SK-N-SH (cell line): ENCODE results near the gene TMED1. TPM values are rescaled to one million over a fixed set of nuclear protein-coding genes. Genes with fewer than 3 reads are reported as not detected.
A peak's percentile ranks its signal among the peaks of the same experiment; 100 is the strongest.

Experiments used
- CTCF ChIA-PET: fragments of 300-600, 350-600 bp; formaldehyde crosslinking; extraction: SDS; loops from one replicate; lab custom pipeline; 2021; lab: Yijun Ruan, JAX
- POLR2A ChIA-PET: fragments of 350-600 bp; sonication (Branson Sonifier 250); formaldehyde crosslinking; extraction: SDS; loops from one replicate; lab custom pipeline; 2020; ENCODE audit warnings: antibody characterized with exemption, inconsistent platforms; lab: Yijun Ruan, JAX
- DNase-seq: peaks from one replicate; pipeline ENCODE4 v3.0.0; 2012
- H2AFZ ChIP-seq: fragments of 200-600 bp; sonication (generic); 2 replicates; pipeline ENCODE4 v1.8.1; 2016; ENCODE audit warnings: antibody characterized with exemption, mild to moderate bottlenecking, low read depth
- H3F3A ChIP-seq: fragments of 200-600 bp; sonication (generic); replicated peaks from 2 replicates; pipeline ENCODE3; 2016; ENCODE audit warnings: antibody characterized with exemption, mild to moderate bottlenecking; ENCODE audit not compliant: insufficient read depth
- H3K27ac ChIP-seq, 2 experiments: fragments of 200-500 bp in 1 of 2; fragments of 200-600 bp in 1 of 2; sonication (Bioruptor generic) in 1 of 2; sonication (generic), shearing (Covaris generic) in 1 of 2; 2 replicates each; pipeline versions ENCODE4 v1.5.1 to v1.6.1; 2014 to 2016; ENCODE audit warnings: low read depth in 2 of 2, inconsistent platforms in 1 of 2, low read length in 1 of 2, mild to moderate bottlenecking in 1 of 2, mixed read lengths in 1 of 2
- H3K27me3 ChIP-seq: fragments of 200-600 bp; sonication (generic), shearing (Covaris generic); 2 replicates; pipeline ENCODE4 v1.6.1; 2016; ENCODE audit warnings: mixed run types; ENCODE audit not compliant: insufficient read depth
- H3K36me3 ChIP-seq, 2 experiments: fragments of 200-500 bp in 1 of 2; fragments of 200-600 bp in 1 of 2; sonication (Bioruptor generic) in 1 of 2; sonication (generic) in 1 of 2; replicated peaks in 1 of 2; 2 replicates each; pipeline versions ENCODE3 to v1.5.1; 2014 to 2016; ENCODE audit warnings: low read length in 1 of 2, mild to moderate bottlenecking in 1 of 2; ENCODE audit not compliant: insufficient read depth in 2 of 2, control insufficient read depth in 1 of 2
- H3K4me1 ChIP-seq, 2 experiments: fragments of 200-500 bp in 1 of 2; fragments of 200-600 bp in 1 of 2; sonication (Bioruptor generic) in 1 of 2; sonication (generic), shearing (Covaris generic) in 1 of 2; 2 replicates each; pipeline versions ENCODE4 v1.5.1 to v1.6.1; 2014 to 2016; ENCODE audit warnings: low read depth in 1 of 2, low read length in 1 of 2, mixed run types in 1 of 2; ENCODE audit not compliant: insufficient read depth in 2 of 2, control insufficient read depth in 1 of 2
- H3K4me2 ChIP-seq: fragments of 200-600 bp; sonication (generic), shearing (Covaris generic); 2 replicates; pipeline ENCODE4 v1.6.1; 2017; ENCODE audit warnings: mixed run types
- H3K4me3 ChIP-seq, 2 experiments: fragments of 200-500 bp in 1 of 2; fragments of 200-600 bp in 1 of 2; sonication (Bioruptor generic) in 1 of 2; sonication (generic), shearing (Covaris generic) in 1 of 2; 2 replicates each; pipeline versions ENCODE4 v1.5.1 to v1.8.1; 2014 to 2016; ENCODE audit warnings: low read depth in 2 of 2, inconsistent platforms in 1 of 2, low read length in 1 of 2, mild to moderate bottlenecking in 1 of 2, mixed read lengths in 1 of 2, moderate library complexity in 1 of 2
- H3K79me2 ChIP-seq: fragments of 200-600 bp; sonication (generic); 2 replicates; pipeline ENCODE4 v1.8.1; 2017; ENCODE audit warnings: mild to moderate bottlenecking; ENCODE audit not compliant: insufficient read depth
- H3K9ac ChIP-seq: fragments of 200-600 bp; sonication (generic); 2 replicates; pipeline ENCODE4 v1.6.1; 2017; ENCODE audit warnings: mixed run types
- H3K9me2 ChIP-seq: fragments of 200-600 bp; sonication (generic); 2 replicates; pipeline ENCODE4 v1.6.1; 2017; ENCODE audit warnings: mixed run types
- H3K9me3 ChIP-seq: fragments of 200-600 bp; sonication (generic); 2 replicates; pipeline ENCODE4 v1.6.1; 2017; ENCODE audit warnings: mixed run types, mild to moderate bottlenecking, moderate library complexity
- H4K20me1 ChIP-seq: fragments of 200-600 bp; sonication (generic); 2 replicates; pipeline ENCODE4 v1.6.1; 2017; ENCODE audit warnings: mild to moderate bottlenecking, mixed run types; ENCODE audit not compliant: insufficient read depth
- ELF1 ChIP-seq: IDR thresholded peaks from 2 replicates; pipeline ENCODE4 v1.4.0; 2012
- EP300 ChIP-seq, 2 experiments: IDR thresholded peaks; 2 replicates each; pipeline versions ENCODE4 v1.4.0 to v1.6.1; 2012; ENCODE audit warnings: borderline replicate concordance in 1 of 2, low read depth in 1 of 2, low read length in 1 of 2
- FOXJ3 ChIP-seq: sonication (generic); formaldehyde crosslinking; IDR thresholded peaks from 2 replicates; pipeline ENCODE4 v1.5.1; 2020; ENCODE audit warnings: mild to moderate bottlenecking, missing genetic modification reagents
- IRF3 ChIP-seq: fragments of 150-350 bp; IDR thresholded peaks from 2 replicates; pipeline ENCODE4 v1.6.1; 2016; ENCODE audit warnings: mild to moderate bottlenecking, low read depth, low read length
- JUND ChIP-seq: IDR thresholded peaks from 2 replicates; pipeline ENCODE4 v1.4.0; 2012
- MEF2A ChIP-seq: IDR thresholded peaks from 2 replicates; pipeline ENCODE4 v1.4.0; 2012; ENCODE audit warnings: low read depth, borderline replicate concordance
- NRF1 ChIP-seq: IDR thresholded peaks from 2 replicates; pipeline ENCODE4 v1.6.1; 2012; ENCODE audit warnings: low read depth, mild to moderate bottlenecking, low read length
- RAD21 ChIP-seq: IDR thresholded peaks from 2 replicates; pipeline ENCODE4 v1.6.1; 2012; ENCODE audit warnings: mild to moderate bottlenecking, low read length
- REST ChIP-seq: IDR thresholded peaks from 2 replicates; pipeline ENCODE4 v1.6.1; 2012; ENCODE audit warnings: mild to moderate bottlenecking, low read depth, low read length, moderate library complexity
- SIN3A ChIP-seq: IDR thresholded peaks from 2 replicates; pipeline ENCODE4 v1.6.1; 2012; ENCODE audit warnings: low read depth, mild to moderate bottlenecking, low read length, moderate library complexity, borderline replicate concordance
- SMC3 ChIP-seq: IDR thresholded peaks from 2 replicates; pipeline ENCODE4 v1.6.1; 2012; ENCODE audit warnings: low read depth, low read length, improper control_type of control experiment
- TAF1 ChIP-seq: IDR thresholded peaks from 2 replicates; pipeline ENCODE4 v1.6.1; 2012; ENCODE audit warnings: low read depth, mild to moderate bottlenecking, low read length, moderate library complexity, borderline replicate concordance
- TCF12 ChIP-seq: IDR thresholded peaks from 2 replicates; pipeline ENCODE4 v1.4.0; 2012
- YY1 ChIP-seq: IDR thresholded peaks from 2 replicates; pipeline ENCODE4 v1.4.0; 2012; ENCODE audit warnings: low read depth, mild to moderate bottlenecking
- WGBS: methylation state at CpG from one replicate; pipeline ENCODE4 v1.1.6; 2017; ENCODE audit warnings: low lambda C conversion rate; 5-methylcytosine and 5-hydroxymethylcytosine counted together
- polyA plus RNA-seq, 3 experiments: library from polyadenylated mRNA; depleted of rRNA; stranded (reverse); fragments of >200 nt; gene quantifications; 2 replicates each; pipeline ENCODE4 v1.2.3, GENCODE V29; 2012
- TF ChIP-seq, protein P1 (sequence below): fragments of 150-350 bp; IDR thresholded peaks from 2 replicates; pipeline ENCODE4 v1.6.1; 2017; ENCODE audit warnings: antibody characterized with exemption, low read length, low read depth, borderline replicate concordance
- TF ChIP-seq, protein P2 (sequence below): IDR thresholded peaks from 2 replicates; pipeline ENCODE4; 2012
- TF ChIP-seq, protein P3 (sequence below): fragments of 200-600 bp; sonication (generic); IDR thresholded peaks from 2 replicates; pipeline ENCODE4 v1.6.1; 2017; ENCODE audit warnings: antibody characterized with exemption, mild to moderate bottlenecking, moderate library complexity
- TF ChIP-seq, protein P4 (sequence below): IDR thresholded peaks from 2 replicates; pipeline ENCODE4 v1.4.0; 2012; ENCODE audit warnings: low read depth, borderline replicate concordance

Gene TMED1
- polyA plus RNA-seq, 1 of the 3 experiments (the other 2 are of a cell fraction) = 92.4 TPM

DNA sequence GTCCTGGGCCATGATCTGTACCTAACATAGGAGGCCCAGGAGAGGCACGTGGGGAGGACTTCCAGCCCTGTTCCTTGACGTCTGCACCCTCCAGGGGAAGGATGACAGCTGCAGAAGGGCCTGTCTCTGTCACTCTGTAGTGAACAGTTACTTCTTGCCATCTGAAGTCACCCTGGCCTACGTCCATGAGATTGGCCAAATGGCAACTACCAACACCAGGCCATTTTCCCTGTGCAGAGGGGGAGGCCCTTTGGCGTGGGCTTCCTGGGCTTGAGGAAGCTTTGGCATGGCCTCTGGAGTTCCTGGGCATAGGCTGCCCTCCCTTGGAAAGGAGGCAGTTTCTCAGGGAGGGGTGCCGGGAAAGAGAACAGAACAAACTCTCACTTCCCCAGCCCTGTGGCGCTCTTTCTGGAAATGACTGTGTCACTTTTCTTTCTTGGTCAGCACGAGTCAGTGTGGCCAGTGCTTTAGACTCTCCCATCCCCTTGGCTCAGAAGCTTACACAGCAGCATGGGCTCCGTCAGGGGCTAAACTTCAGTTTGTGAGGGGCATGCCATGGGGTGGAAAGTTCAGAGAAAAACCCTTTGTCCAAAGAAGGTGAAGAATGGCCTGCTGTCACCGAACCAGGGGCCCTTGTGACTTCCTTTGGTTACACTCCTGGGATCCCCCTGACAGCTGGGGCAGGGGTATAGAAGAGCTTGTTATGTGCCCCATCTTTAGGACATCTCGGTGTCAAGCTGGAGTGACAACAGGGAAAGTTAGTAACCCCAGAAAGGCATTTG, 40.6 kb upstream of the TMED1 start:
- TF ChIP-seq TAF1 = no peak
- no peak for TF ChIP-seq IRF3
- no peak for TF ChIP-seq JUND
- TF ChIP-seq, protein P1, sequence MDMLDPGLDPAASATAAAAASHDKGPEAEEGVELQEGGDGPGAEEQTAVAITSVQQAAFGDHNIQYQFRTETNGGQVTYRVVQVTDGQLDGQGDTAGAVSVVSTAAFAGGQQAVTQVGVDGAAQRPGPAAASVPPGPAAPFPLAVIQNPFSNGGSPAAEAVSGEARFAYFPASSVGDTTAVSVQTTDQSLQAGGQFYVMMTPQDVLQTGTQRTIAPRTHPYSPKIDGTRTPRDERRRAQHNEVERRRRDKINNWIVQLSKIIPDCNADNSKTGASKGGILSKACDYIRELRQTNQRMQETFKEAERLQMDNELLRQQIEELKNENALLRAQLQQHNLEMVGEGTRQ = no peak
- no peak for TF ChIP-seq FOXJ3 (CRISPR knock-in tag)
- TF ChIP-seq SMC3 = no peak
- TF ChIP-seq MEF2A = no peak
- no peak for TF ChIP-seq YY1
- TF ChIP-seq, protein P2, sequence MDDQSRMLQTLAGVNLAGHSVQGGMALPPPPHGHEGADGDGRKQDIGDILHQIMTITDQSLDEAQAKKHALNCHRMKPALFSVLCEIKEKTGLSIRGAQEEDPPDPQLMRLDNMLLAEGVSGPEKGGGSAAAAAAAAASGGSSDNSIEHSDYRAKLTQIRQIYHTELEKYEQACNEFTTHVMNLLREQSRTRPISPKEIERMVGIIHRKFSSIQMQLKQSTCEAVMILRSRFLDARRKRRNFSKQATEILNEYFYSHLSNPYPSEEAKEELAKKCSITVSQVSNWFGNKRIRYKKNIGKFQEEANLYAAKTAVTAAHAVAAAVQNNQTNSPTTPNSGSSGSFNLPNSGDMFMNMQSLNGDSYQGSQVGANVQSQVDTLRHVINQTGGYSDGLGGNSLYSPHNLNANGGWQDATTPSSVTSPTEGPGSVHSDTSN = no peak
- TF ChIP-seq EP300 (IDR thresholded peaks at IDR 0.05; ENCODE audit: borderline replicate concordance in 1 of 2, low read depth in 1 of 2, low read length in 1 of 2) = no peak
- no peak for TF ChIP-seq ELF1
- TF ChIP-seq REST = no peak
- TF ChIP-seq, protein P3, sequence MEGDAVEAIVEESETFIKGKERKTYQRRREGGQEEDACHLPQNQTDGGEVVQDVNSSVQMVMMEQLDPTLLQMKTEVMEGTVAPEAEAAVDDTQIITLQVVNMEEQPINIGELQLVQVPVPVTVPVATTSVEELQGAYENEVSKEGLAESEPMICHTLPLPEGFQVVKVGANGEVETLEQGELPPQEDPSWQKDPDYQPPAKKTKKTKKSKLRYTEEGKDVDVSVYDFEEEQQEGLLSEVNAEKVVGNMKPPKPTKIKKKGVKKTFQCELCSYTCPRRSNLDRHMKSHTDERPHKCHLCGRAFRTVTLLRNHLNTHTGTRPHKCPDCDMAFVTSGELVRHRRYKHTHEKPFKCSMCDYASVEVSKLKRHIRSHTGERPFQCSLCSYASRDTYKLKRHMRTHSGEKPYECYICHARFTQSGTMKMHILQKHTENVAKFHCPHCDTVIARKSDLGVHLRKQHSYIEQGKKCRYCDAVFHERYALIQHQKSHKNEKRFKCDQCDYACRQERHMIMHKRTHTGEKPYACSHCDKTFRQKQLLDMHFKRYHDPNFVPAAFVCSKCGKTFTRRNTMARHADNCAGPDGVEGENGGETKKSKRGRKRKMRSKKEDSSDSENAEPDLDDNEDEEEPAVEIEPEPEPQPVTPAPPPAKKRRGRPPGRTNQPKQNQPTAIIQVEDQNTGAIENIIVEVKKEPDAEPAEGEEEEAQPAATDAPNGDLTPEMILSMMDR = no peak
- no peak for TF ChIP-seq SIN3A
- TF ChIP-seq, protein P4, sequence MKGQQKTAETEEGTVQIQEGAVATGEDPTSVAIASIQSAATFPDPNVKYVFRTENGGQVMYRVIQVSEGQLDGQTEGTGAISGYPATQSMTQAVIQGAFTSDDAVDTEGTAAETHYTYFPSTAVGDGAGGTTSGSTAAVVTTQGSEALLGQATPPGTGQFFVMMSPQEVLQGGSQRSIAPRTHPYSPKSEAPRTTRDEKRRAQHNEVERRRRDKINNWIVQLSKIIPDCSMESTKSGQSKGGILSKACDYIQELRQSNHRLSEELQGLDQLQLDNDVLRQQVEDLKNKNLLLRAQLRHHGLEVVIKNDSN = no peak
- no peak for TF ChIP-seq RAD21
- no peak for TF ChIP-seq TCF12
- no peak for TF ChIP-seq NRF1
- 92% methylated on average over 8 of the region's 10 CpGs for WGBS
- Histone ChIP-seq H4K20me1 (peaks cover 54% of the 10 kb centered on the region), H3K4me1 (peaks cover 14 to 19% of the 10 kb centered on the region in 2 experiments; a peak in 2 of 4 replicates), H3K4me2 (peak overlapping the region; percentile 1; the same call in 1 of the 2 replicates), H3K4me3 (no peak overlapping the region), H3K79me2 (peaks cover 100% of the 10 kb centered on the region), H3F3A (peaks cover 6% of the 10 kb centered on the region), H3K27me3 (no peaks in the 10 kb centered on the region), H3K36me3 (no peaks in the 10 kb centered on the region), H3K27ac (no peak overlapping the region), H3K9me2 (no peaks in the 10 kb centered on the region), H3K9ac (no peak overlapping the region), H3K9me3 (no peaks in the 10 kb centered on the region), H2AFZ (no peak overlapping the region)
- POLR2A ChIA-PET = no interaction called here
- CTCF ChIA-PET = interaction anchor here (1.1 to 1.3 kb wide), 4 partner anchors 13 to 164 kb away, joined by 3 to 6 read pairs (median 4); partner anchors contain the start of gene TMED1
- no peak for DNase-seq
